ENCODE data around the gene PAK1.

The PAK1 gene

GRCh38 chr11:77379253-77379652, 94.6 kb downstream of the PAK1 start:
- no peaks in the 10 kb centered on the region for H3K36me3 ChIP-seq (ENCODE audit: low read length)
- no peaks in the 10 kb centered on the region for H4K20me1 ChIP-seq (ENCODE audit: low read depth, low read length)
- no peak overlapping the region for H3K4me2 ChIP-seq (ENCODE audit: low read depth, low read length, poor library complexity, severe bottlenecking)
- no peak overlapping the region for H2AFZ ChIP-seq (ENCODE audit: low read depth, low read length, severe bottlenecking)
- H3K4me3 ChIP-seq (ENCODE audit: insufficient read depth, low read length, poor library complexity, severe bottlenecking), result no peak overlapping the region
- TF ChIP-seq EZH2phosphoT487 (conservative IDR thresholded peaks at IDR 0.05; ENCODE audit: low read length), result no peak
- TF ChIP-seq, protein P1, sequence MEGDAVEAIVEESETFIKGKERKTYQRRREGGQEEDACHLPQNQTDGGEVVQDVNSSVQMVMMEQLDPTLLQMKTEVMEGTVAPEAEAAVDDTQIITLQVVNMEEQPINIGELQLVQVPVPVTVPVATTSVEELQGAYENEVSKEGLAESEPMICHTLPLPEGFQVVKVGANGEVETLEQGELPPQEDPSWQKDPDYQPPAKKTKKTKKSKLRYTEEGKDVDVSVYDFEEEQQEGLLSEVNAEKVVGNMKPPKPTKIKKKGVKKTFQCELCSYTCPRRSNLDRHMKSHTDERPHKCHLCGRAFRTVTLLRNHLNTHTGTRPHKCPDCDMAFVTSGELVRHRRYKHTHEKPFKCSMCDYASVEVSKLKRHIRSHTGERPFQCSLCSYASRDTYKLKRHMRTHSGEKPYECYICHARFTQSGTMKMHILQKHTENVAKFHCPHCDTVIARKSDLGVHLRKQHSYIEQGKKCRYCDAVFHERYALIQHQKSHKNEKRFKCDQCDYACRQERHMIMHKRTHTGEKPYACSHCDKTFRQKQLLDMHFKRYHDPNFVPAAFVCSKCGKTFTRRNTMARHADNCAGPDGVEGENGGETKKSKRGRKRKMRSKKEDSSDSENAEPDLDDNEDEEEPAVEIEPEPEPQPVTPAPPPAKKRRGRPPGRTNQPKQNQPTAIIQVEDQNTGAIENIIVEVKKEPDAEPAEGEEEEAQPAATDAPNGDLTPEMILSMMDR (IDR thresholded peaks at IDR 0.05; ENCODE audit: insufficient read depth, low read length, poor library complexity, severe bottlenecking), result no peak
- H3K27me3 ChIP-seq (ENCODE audit: low read length), result no peaks in the 10 kb centered on the region
- no peaks in the 10 kb centered on the region for H3K79me2 ChIP-seq (ENCODE audit: insufficient read depth, low read length)
- H3K27ac ChIP-seq (ENCODE audit: low read depth, low read length), result no peak overlapping the region
- no peaks in the 10 kb centered on the region for H3F3A ChIP-seq (ENCODE audit: insufficient read depth)
- H3K9ac ChIP-seq (ENCODE audit: low read length), result no peak overlapping the region
- no peaks in the 10 kb centered on the region for H3K9me3 ChIP-seq (ENCODE audit: insufficient read depth, low read length)
- H3K9me2 ChIP-seq (replicated peaks; ENCODE audit: insufficient read depth, low read length), result no peaks in the 10 kb centered on the region

GRCh38 chr11:77377734-77378133, 96.2 kb downstream of the PAK1 start:
- TF ChIP-seq, protein P1 (IDR thresholded peaks at IDR 0.05; ENCODE audit: insufficient read depth, low read length, poor library complexity, severe bottlenecking), result no peak
- TF ChIP-seq EZH2phosphoT487 (conservative IDR thresholded peaks at IDR 0.05; ENCODE audit: low read length), result no peak
- Histone ChIP-seq H3K9me2 (replicated peaks; ENCODE audit: insufficient read depth, low read length) (no peaks in the 10 kb centered on the region), H3K27ac (ENCODE audit: low read depth, low read length) (no peak overlapping the region), H3K9me3 (ENCODE audit: insufficient read depth, low read length) (no peaks in the 10 kb centered on the region), H3K36me3 (ENCODE audit: low read length) (no peaks in the 10 kb centered on the region), H3K79me2 (ENCODE audit: insufficient read depth, low read length) (no peaks in the 10 kb centered on the region), H4K20me1 (ENCODE audit: low read depth, low read length) (no peaks in the 10 kb centered on the region), H3K27me3 (ENCODE audit: low read length) (no peaks in the 10 kb centered on the region), H2AFZ (ENCODE audit: low read depth, low read length, severe bottlenecking) (no peak overlapping the region), H3F3A (ENCODE audit: insufficient read depth) (no peaks in the 10 kb centered on the region), H3K4me3 (ENCODE audit: insufficient read depth, low read length, poor library complexity, severe bottlenecking) (no peak overlapping the region), H3K9ac (ENCODE audit: low read length) (no peak overlapping the region), H3K4me2 (ENCODE audit: low read depth, low read length, poor library complexity, severe bottlenecking) (no peak overlapping the region)

DNA sequence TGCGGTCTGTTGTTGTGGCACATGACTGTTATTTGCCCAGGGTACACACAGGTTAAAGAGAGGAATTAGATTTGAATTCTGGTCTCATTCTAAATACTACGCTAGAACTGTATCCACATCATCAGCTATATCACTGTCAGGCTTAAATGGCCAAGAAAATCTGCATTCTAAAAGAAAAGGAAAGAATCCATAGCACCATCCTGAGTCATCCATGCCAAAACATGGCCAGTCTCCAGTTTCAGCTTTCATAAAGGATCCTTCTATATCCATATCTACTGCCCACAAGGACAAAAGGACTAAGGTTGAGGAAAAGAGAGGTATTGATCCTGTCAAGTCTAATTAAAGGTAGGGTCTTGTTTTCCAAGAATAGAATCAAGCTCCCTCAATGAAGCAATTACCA, 98.8 kb downstream of the PAK1 start:
- no peak overlapping the region for H3K27ac ChIP-seq (ENCODE audit: low read depth, low read length)

More for the DNA sequence above, 98.8 kb downstream of the PAK1 start:
- no peak overlapping the region for H3K9ac ChIP-seq (ENCODE audit: low read length)
- no peak overlapping the region for H2AFZ ChIP-seq (ENCODE audit: low read depth, low read length, severe bottlenecking)
- no peak for TF ChIP-seq EZH2phosphoT487 (conservative IDR thresholded peaks at IDR 0.05; ENCODE audit: low read length)
- TF ChIP-seq, protein P1 (IDR thresholded peaks at IDR 0.05; ENCODE audit: insufficient read depth, low read length, poor library complexity, severe bottlenecking), result no peak
- H3F3A ChIP-seq (ENCODE audit: insufficient read depth), result no peaks in the 10 kb centered on the region
- H3K36me3 ChIP-seq (ENCODE audit: low read length), result no peaks in the 10 kb centered on the region
- H3K9me2 ChIP-seq (replicated peaks; ENCODE audit: insufficient read depth, low read length), result no peaks in the 10 kb centered on the region
- H3K4me2 ChIP-seq (ENCODE audit: low read depth, low read length, poor library complexity, severe bottlenecking), result no peak overlapping the region
- H3K27me3 ChIP-seq (ENCODE audit: low read length), result no peaks in the 10 kb centered on the region
- no peaks in the 10 kb centered on the region for H4K20me1 ChIP-seq (ENCODE audit: low read depth, low read length)
- H3K9me3 ChIP-seq (ENCODE audit: insufficient read depth, low read length), result no peaks in the 10 kb centered on the region
- H3K4me3 ChIP-seq (ENCODE audit: insufficient read depth, low read length, poor library complexity, severe bottlenecking), result no peak overlapping the region
- no peaks in the 10 kb centered on the region for H3K79me2 ChIP-seq (ENCODE audit: insufficient read depth, low read length)

Measured in SU-DHL-6 (cell line).